ENCODE results near the gene CITED4.

Gene CITED4

GRCh38 chr1:40837601-40838000 lies 24.6 kb downstream of the CITED4 start:
- in situ Hi-C loops (cut with MboI; ENCODE audit: low sequenced_read_pairs), result no loop called here

- in situ Hi-C loops (cut with MboI; ENCODE audit: low sequenced_read_pairs), result no loop called here
Measured at GRCh38 chr1:40836283-40836682, 25.9 kb downstream of the CITED4 start.

- in situ Hi-C loops (cut with MboI; ENCODE audit: low sequenced_read_pairs), result no loop called here
Measured at GRCh38 chr1:40834968-40835545, 27.1 kb downstream of the CITED4 start.

- in situ Hi-C loops (cut with MboI; ENCODE audit: low sequenced_read_pairs), result no loop called here
Measured at GRCh38 chr1:40833979-40834378, 28.2 kb downstream of the CITED4 start.

GRCh38 chr1:40831001-40831732 lies 31.0 kb downstream of the CITED4 start:
- in situ Hi-C loops (cut with MboI; ENCODE audit: low sequenced_read_pairs), result no loop called here

GRCh38 chr1:40830419-40830943 lies 31.7 kb downstream of the CITED4 start:
- in situ Hi-C loops (cut with MboI; ENCODE audit: low sequenced_read_pairs), result no loop called here

GRCh38 chr1:40829631-40830245 lies 32.4 kb downstream of the CITED4 start:
- in situ Hi-C loops (cut with MboI; ENCODE audit: low sequenced_read_pairs), result no loop called here

- in situ Hi-C loops (cut with MboI; ENCODE audit: low sequenced_read_pairs), result no loop called here
Measured at GRCh38 chr1:40825996-40826395, 36.2 kb downstream of the CITED4 start.

- in situ Hi-C loops (cut with MboI; ENCODE audit: low sequenced_read_pairs), result no loop called here
Measured at GRCh38 chr1:40825435-40825788, 36.8 kb downstream of the CITED4 start.

- in situ Hi-C loops (cut with MboI; ENCODE audit: low sequenced_read_pairs), result no loop called here
Measured at GRCh38 chr1:40824591-40825434, 37.4 kb downstream of the CITED4 start.

GRCh38 chr1:40823983-40824382 lies 38.2 kb downstream of the CITED4 start:
- in situ Hi-C loops (cut with MboI; ENCODE audit: low sequenced_read_pairs), result no loop called here

GRCh38 chr1:40823345-40823744 lies 38.8 kb downstream of the CITED4 start:
- in situ Hi-C loops (cut with MboI; ENCODE audit: low sequenced_read_pairs), result no loop called here

GRCh38 chr1:40822890-40823289 lies 39.3 kb downstream of the CITED4 start:
- in situ Hi-C loops (cut with MboI; ENCODE audit: low sequenced_read_pairs), result no loop called here

GRCh38 chr1:40820911-40821693 lies 41.1 kb downstream of the CITED4 start:
- in situ Hi-C loops (cut with MboI; ENCODE audit: low sequenced_read_pairs), result no loop called here

- in situ Hi-C loops (cut with MboI; ENCODE audit: low sequenced_read_pairs), result no loop called here
Measured at GRCh38 chr1:40820251-40820797, 41.8 kb downstream of the CITED4 start.

GRCh38 chr1:40819101-40819500 lies 43.1 kb downstream of the CITED4 start:
- in situ Hi-C loops (cut with MboI; ENCODE audit: low sequenced_read_pairs), result no loop called here

- in situ Hi-C loops (cut with MboI; ENCODE audit: low sequenced_read_pairs), result no loop called here
Measured at GRCh38 chr1:40818264-40818961, 43.8 kb downstream of the CITED4 start.

GRCh38 chr1:40817791-40818263 lies 44.3 kb downstream of the CITED4 start:
- in situ Hi-C loops (cut with MboI; ENCODE audit: low sequenced_read_pairs), result no loop called here

GRCh38 chr1:40815420-40815819 lies 46.7 kb downstream of the CITED4 start:
- in situ Hi-C loops (cut with MboI; ENCODE audit: low sequenced_read_pairs), result no loop called here
